Sigmoid colon (tissue), 7 donors: Measurements from ENCODE around the gene ABHD16B. TPM values are rescaled to one million over a fixed set of nuclear protein-coding genes. Genes with fewer than 3 reads are reported as not detected.
A peak's percentile ranks its signal among the peaks of the same experiment; 100 is the strongest.

Experiments used
- DNase-seq: peaks from one replicate; pipeline ENCODE4 v3.0.0-alpha.2; 2019
- H3K27ac ChIP-seq, 4 donors: fragments of 200-600 bp; sonication (generic); one replicate each; pipeline ENCODE4 v1.5.1; 2016 to 2019; ENCODE audit warnings: mild to moderate bottlenecking in 1 of 4
- H3K27me3 ChIP-seq, 3 donors: fragments of 200-600 bp; sonication (generic); one replicate each; pipeline ENCODE4 v1.5.1; 2019; ENCODE audit warnings: mild to moderate bottlenecking in 1 of 3
- H3K36me3 ChIP-seq, 4 donors: fragments of 200-600 bp; sonication (generic); one replicate each; pipeline ENCODE4 v1.5.1; 2016 to 2019
- H3K4me1 ChIP-seq, 4 donors: fragments of 200-600 bp; sonication (generic); one replicate each; pipeline ENCODE4 v1.5.1; 2017 to 2019
- H3K4me3 ChIP-seq, 4 donors: fragments of 200-600 bp; sonication (generic); one replicate each; pipeline ENCODE4 v1.5.1; 2017 to 2019; ENCODE audit warnings: mild to moderate bottlenecking in 2 of 4, moderate library complexity in 1 of 4
- H3K9me3 ChIP-seq, 4 donors: fragments of 200-600 bp in 3 of 4; sonication (generic) in 3 of 4; one replicate each; pipeline versions ENCODE4 v1.5.1 to v1.6.1; 2013 to 2019
- CTCF ChIP-seq, 4 experiments: fragments of 450-650 bp in 3 of 4; fragments of 200-600 bp in 1 of 4; IDR thresholded peaks; one replicate each; pipeline ENCODE4 v1.5.1; 2016 to 2019; ENCODE audit warnings: antibody characterized with exemption in 4 of 4, mild to moderate bottlenecking in 3 of 4, moderate library complexity in 2 of 4
- EP300 ChIP-seq, 4 donors: sonication (generic); formaldehyde crosslinking; IDR thresholded peaks; one replicate each; pipeline ENCODE4 v1.6.1; 2017; ENCODE audit warnings: antibody characterized with exemption in 4 of 4
- POLR2A ChIP-seq, 2 donors: fragments of 450-650 bp; IDR thresholded peaks; one replicate each; pipeline ENCODE4 v1.6.1; 2016; ENCODE audit warnings: antibody characterized with exemption in 2 of 2, mild to moderate bottlenecking in 2 of 2, moderate library complexity in 2 of 2
- POLR2AphosphoS5 ChIP-seq, 4 donors: sonication (generic); formaldehyde crosslinking; IDR thresholded peaks; one replicate each; pipeline ENCODE4 v1.6.1; 2017; ENCODE audit warnings: antibody characterized with exemption in 4 of 4
- WGBS, 2 donors: extraction: QIAGEN DNeasy Blood & Tissue Kit; methylation state at CpG; one replicate each; pipeline ENCODE4 v1.1.7; 2013; 5-methylcytosine and 5-hydroxymethylcytosine counted together
- intact Hi-C: fragments of 100-400 bp; cut with DNase I; formaldehyde crosslinking; loops from one replicate; pipeline ENCODE4 v1.15.1; 2023
- polyA plus RNA-seq, 3 donors: library from polyadenylated mRNA; stranded (reverse); fragments of 200-250 nt; gene quantifications; one replicate each; pipeline ENCODE4 v1.2.3, GENCODE V29; 2013
- total RNA-seq, 4 donors: library from RNA; depleted of rRNA; stranded (reverse); fragments of >200 nt; gene quantifications; one replicate each; pipeline ENCODE4 v1.1.0, GENCODE V29; 2016
- donor health status: healthy with polysubstance abuse.
- donor health status: Bipolar disorder and iron deficiency.
- donor health status: healthy.

ABHD16B gene
- total and polyA plus RNA-seq, 7 donors, result 0.44 TPM; not detected in 6

DNA sequence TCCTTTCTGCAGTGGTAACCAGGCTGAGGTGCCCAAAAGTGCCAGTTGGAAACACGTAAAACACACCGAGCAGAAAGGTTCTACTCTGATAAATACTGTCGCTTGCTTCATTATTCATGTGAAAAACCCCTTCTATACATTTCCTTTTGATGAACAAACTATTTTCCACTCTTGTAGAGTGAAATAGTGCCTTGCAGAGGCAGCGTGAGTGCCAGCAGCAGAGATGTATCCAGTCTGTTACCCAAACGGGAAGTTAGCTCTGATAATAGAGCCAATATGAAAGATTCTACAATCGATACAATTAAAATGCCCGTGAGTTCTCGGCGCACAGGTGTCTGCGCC lies 31.7 kb upstream of the ABHD16B start:
- Histone ChIP-seq H3K36me3 (no peaks in the 10 kb centered on the region), H3K27ac (peak overlapping the region in 3 of 4 donors; percentile 43 to 73 (median 69)), H3K4me3 (peak overlapping the region; percentile 32 to 66 (median 56)), H3K27me3 (peaks cover 20 to 62% (median 49%) of the 10 kb centered on the region in 3 donors), H3K9me3 (no peaks in the 10 kb centered on the region), H3K4me1 (peaks cover 0 to 29% (median 20%) of the 10 kb centered on the region in 4 donors)
- WGBS, 2 donors, result 14 to 16% methylated on average over 10 of the region's 10 CpGs
- intact Hi-C loops, result loop anchor here (5.0 kb wide), 1 partner anchor 33 kb away; the partner anchor contains the start of gene ABHD16B
- DNase-seq, result no peak
- TF ChIP-seq POLR2A (IDR thresholded peaks at IDR 0.05), result no peak
- TF ChIP-seq CTCF (IDR thresholded peaks at IDR 0.05), result no peak
- no peak for TF ChIP-seq POLR2AphosphoS5 (IDR thresholded peaks at IDR 0.05)
- no peak for TF ChIP-seq EP300 (IDR thresholded peaks at IDR 0.05)

- DNase-seq, result no peak
- Histone ChIP-seq H3K27me3 (peaks cover 20 to 62% (median 49%) of the 10 kb centered on the region in 3 donors), H3K4me3 (peak overlapping the region; percentile 32 to 66 (median 56)), H3K9me3 (no peaks in the 10 kb centered on the region), H3K36me3 (no peaks in the 10 kb centered on the region), H3K27ac (peak overlapping the region; percentile 43 to 73 (median 68)), H3K4me1 (peaks cover 0 to 32% (median 24%) of the 10 kb centered on the region in 4 donors)
- WGBS, 2 donors, result 1% methylated on average over 99 of the region's 99 CpGs
- intact Hi-C loops, result loop anchor here (5.0 kb wide), 1 partner anchor 32 kb away; the partner anchor contains the start of gene ABHD16B
- TF ChIP-seq EP300 (IDR thresholded peaks at IDR 0.05) (no peak), POLR2A (IDR thresholded peaks at IDR 0.05) (no peak), POLR2AphosphoS5 (IDR thresholded peaks at IDR 0.05) (peak in 1 of 4 donors; percentile 37)
Measured at GRCh38 chr20:63829945-63830835, 31.1 kb upstream of the ABHD16B start.

GRCh38 chr20:63830841-63831588 lies 30.3 kb upstream of the ABHD16B start, which contains the start of gene ZBTB46:
Gene ZBTB46, minus strand, starts transcription at chr20:63831264. Its CDS starts 40,507 bp downstream, at chr20:63790757.
- no peak for TF ChIP-seq EP300 (IDR thresholded peaks at IDR 0.05)
- no peak for TF ChIP-seq CTCF (IDR thresholded peaks at IDR 0.05)
- no peak for TF ChIP-seq POLR2A (IDR thresholded peaks at IDR 0.05)
- no peak for TF ChIP-seq POLR2AphosphoS5 (IDR thresholded peaks at IDR 0.05)
- Histone ChIP-seq H3K4me3 (peak within 1 kb of the TSS; percentile 32 to 66 (median 56)), H3K27ac (peak within 1 kb of the TSS; percentile 49 to 73 (median 70)), H3K4me1 (peaks cover 0 to 32% (median 24%) of the 10 kb centered on the region in 4 donors), H3K9me3 (no peaks in the 10 kb centered on the region), H3K36me3 (no peaks in the 10 kb centered on the region), H3K27me3 (peaks cover 20 to 54% (median 41%) of the 10 kb centered on the region in 3 donors)
- intact Hi-C loops, result no loop called here
- DNase-seq, result no peak
- WGBS, 2 donors, result 1% methylated on average over 147 of the region's 147 CpGs

DNA sequence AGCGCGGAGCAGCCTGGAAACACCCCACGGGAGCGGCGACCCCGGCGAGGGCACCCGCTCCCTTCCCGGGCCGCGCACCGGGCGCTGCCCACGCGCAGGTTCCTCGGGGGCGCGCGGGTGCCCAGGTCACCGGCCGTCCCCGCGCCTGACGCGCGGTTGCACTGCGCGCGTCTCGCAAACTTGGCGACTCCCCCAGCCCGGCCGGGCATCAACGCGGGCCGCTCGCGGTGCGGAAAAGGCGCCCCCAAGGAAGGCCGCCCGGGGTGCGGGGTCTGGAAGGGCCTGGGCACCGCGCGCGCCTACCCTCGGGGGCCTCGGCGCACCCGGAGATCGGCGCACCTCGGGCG lies 29.7 kb upstream of the ABHD16B start:
- intact Hi-C loops, result no loop called here
- Histone ChIP-seq H3K27me3 (peaks cover 20 to 50% (median 37%) of the 10 kb centered on the region in 3 donors), H3K9me3 (no peaks in the 10 kb centered on the region), H3K27ac (peak overlapping the region; percentile 47 to 71 (median 59)), H3K4me1 (peaks cover 0 to 32% (median 24%) of the 10 kb centered on the region in 4 donors), H3K4me3 (peak overlapping the region in 3 of 4 donors; percentile 48 to 59 (median 52)), H3K36me3 (no peaks in the 10 kb centered on the region)
- no peak for DNase-seq
- TF ChIP-seq CTCF (IDR thresholded peaks at IDR 0.05) (no peak), POLR2A (IDR thresholded peaks at IDR 0.05) (no peak), POLR2AphosphoS5 (IDR thresholded peaks at IDR 0.05) (no peak), EP300 (IDR thresholded peaks at IDR 0.05) (no peak)
- WGBS, 2 donors, result 1% methylated on average over 55 of the region's 55 CpGs
